Osteocyte (in vitro differentiated cells): Measurements from ENCODE around the gene NRXN3. TPM values are rescaled to one million over a fixed set of nuclear protein-coding genes. Genes with fewer than 3 reads are reported as not detected.

Source experiments
- DNase-seq: peaks from one replicate; pipeline ENCODE4 v3.0.0; 2021; ENCODE audit warnings: mixed read lengths; ENCODE audit not compliant: unreplicated experiment; ENCODE audit errors: extremely low spot score
- H3K27ac Mint-ChIP-seq: one replicate; pipeline ENCODE4 v1.8.0; 2021; ENCODE audit warnings: mild to moderate bottlenecking, mixed read lengths; ENCODE audit not compliant: unreplicated experiment
- H3K27me3 Mint-ChIP-seq: one replicate; pipeline ENCODE4 v1.8.0; 2021; ENCODE audit warnings: mixed read lengths; ENCODE audit not compliant: unreplicated experiment
- H3K36me3 Mint-ChIP-seq: one replicate; pipeline ENCODE4 v1.8.0; 2021; ENCODE audit warnings: mixed read lengths; ENCODE audit not compliant: unreplicated experiment
- H3K4me1 Mint-ChIP-seq: one replicate; pipeline ENCODE4 v1.8.0; 2021; ENCODE audit warnings: mixed read lengths; ENCODE audit not compliant: unreplicated experiment
- H3K4me3 Mint-ChIP-seq: one replicate; pipeline ENCODE4 v1.8.0; 2021; ENCODE audit warnings: mild to moderate bottlenecking, moderate library complexity, mixed read lengths; ENCODE audit not compliant: unreplicated experiment
- H3K9me3 Mint-ChIP-seq: one replicate; pipeline ENCODE4 v1.8.0; 2021; ENCODE audit warnings: mixed read lengths; ENCODE audit not compliant: unreplicated experiment
- total RNA-seq: library from RNA; stranded (reverse); gene quantifications from 2 replicates; pipeline ENCODE4 v1.2.1, GENCODE V29; 2021
- TF ChIP-seq, protein P1 (sequence below): fragments of 200-600 bp; sonication (generic); IDR thresholded peaks from 2 replicates; pipeline ENCODE4 v1.5.0; 2021; ENCODE audit warnings: antibody characterized with exemption, mild to moderate bottlenecking, moderate library complexity

The NRXN3 gene
- total RNA-seq, 1 donor from 2014 or later: 26.5 TPM

DNA sequence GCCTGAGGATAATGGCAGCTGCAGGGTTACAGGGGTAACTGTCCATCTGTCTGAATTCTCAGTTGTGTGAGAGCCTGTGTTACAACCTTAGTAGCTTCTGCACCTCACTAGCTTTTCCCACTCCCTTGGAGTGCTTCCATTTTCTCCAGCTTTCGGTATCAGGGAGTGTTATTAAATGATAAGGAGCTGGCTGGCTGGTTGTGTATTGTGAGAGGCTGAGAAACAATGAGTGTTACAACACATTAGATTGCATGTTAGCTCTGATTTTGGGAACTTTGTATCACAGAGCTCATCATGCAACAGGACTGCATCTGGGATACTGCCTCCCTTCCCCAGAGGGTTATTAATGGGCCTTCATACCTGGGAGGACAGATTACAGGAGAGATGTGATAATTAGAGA lies 1317.5 kb downstream of the NRXN3 start:
- no peaks in the 10 kb centered on the region for H3K27me3 Mint-ChIP-seq
- TF ChIP-seq, protein P1, sequence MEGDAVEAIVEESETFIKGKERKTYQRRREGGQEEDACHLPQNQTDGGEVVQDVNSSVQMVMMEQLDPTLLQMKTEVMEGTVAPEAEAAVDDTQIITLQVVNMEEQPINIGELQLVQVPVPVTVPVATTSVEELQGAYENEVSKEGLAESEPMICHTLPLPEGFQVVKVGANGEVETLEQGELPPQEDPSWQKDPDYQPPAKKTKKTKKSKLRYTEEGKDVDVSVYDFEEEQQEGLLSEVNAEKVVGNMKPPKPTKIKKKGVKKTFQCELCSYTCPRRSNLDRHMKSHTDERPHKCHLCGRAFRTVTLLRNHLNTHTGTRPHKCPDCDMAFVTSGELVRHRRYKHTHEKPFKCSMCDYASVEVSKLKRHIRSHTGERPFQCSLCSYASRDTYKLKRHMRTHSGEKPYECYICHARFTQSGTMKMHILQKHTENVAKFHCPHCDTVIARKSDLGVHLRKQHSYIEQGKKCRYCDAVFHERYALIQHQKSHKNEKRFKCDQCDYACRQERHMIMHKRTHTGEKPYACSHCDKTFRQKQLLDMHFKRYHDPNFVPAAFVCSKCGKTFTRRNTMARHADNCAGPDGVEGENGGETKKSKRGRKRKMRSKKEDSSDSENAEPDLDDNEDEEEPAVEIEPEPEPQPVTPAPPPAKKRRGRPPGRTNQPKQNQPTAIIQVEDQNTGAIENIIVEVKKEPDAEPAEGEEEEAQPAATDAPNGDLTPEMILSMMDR: no peak
- peaks cover 3% of the 10 kb centered on the region for H3K9me3 Mint-ChIP-seq
- no peaks in the 10 kb centered on the region for H3K36me3 Mint-ChIP-seq
- H3K4me3 Mint-ChIP-seq: no peak overlapping the region
- no peak for DNase-seq
- peaks cover 11% of the 10 kb centered on the region for H3K4me1 Mint-ChIP-seq
- H3K27ac Mint-ChIP-seq: no peak overlapping the region

DNA sequence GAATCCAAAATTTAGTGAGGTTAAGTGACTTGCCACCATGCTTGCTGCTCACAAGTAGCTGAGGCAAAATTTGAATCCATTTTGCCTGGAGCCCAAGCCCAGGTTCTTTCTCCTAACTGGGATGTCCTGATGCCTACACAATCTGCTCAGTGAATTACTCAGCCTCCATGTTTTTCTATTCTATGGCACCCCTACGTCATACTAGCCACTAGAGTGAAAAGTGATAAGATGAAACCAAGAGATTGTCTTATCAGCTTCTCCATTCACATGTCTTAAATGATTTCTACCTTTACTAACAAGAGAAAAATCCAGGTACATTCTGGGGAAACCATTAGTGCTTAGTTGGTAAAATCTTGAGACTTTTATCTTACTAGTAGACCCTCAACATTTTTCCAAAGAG lies 1321.0 kb downstream of the NRXN3 start:
- Mint-ChIP-seq H3K36me3 (no peaks in the 10 kb centered on the region), H3K4me3 (no peak overlapping the region), H3K4me1 (peaks cover under 1% of the 10 kb centered on the region), H3K27me3 (no peaks in the 10 kb centered on the region), H3K9me3 (peaks cover 3% of the 10 kb centered on the region), H3K27ac (no peak overlapping the region)
- TF ChIP-seq, protein P1: no peak
- DNase-seq: no peak

DNA sequence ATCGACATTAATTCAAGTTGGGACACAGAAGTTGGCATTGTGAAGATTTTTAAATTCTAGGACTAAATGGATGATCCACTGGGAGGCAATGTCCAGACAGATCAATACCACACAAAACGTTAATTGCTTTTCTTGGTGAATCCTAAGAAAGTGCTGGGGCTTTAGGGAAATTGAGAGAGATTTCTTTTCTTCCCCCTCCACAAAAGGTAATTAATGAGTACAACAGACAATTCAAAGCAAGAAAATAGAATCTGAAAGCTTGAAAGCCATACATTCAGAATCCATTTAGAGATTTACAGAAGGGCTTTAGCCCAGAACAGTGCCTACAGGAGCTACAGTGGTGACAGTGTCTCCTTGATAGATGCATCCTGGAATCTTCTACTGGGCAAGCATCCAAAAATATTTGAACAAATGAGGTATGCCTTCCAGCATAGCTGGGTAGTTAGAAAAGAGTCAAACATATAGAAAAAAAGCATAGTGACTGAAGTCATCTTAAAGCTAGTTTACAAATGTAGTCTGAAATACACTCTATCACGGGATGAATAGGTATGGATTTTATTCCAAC lies 1323.0 kb downstream of the NRXN3 start:
- TF ChIP-seq, protein P1: no peak
- no peak for DNase-seq
- Mint-ChIP-seq H3K4me3 (no peak overlapping the region), H3K36me3 (no peaks in the 10 kb centered on the region), H3K9me3 (peaks cover 3% of the 10 kb centered on the region), H3K27me3 (no peaks in the 10 kb centered on the region), H3K4me1 (peaks cover 5% of the 10 kb centered on the region), H3K27ac (no peak overlapping the region)

DNA sequence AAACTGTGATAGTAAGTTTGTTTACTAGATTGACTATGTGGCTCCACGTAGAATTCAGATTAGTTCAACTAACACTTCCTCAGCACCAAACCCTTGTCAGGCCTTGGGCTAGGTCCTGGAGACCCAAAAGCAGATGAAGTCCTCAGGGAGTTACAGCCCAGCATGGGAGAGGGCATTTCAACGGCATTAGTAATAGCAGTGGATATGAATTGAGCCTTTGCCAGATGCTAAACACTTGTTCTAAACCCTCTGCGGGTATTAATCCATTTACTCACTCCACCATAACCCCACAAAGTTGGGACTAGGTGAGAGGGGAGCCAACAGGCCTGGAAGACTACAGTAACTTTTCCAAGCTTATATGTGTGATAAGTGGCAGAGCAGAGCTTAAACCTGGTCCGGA lies 1326.5 kb downstream of the NRXN3 start:
- H3K27me3 Mint-ChIP-seq: no peaks in the 10 kb centered on the region
- no peak overlapping the region for H3K27ac Mint-ChIP-seq
- peaks cover 5% of the 10 kb centered on the region for H3K4me1 Mint-ChIP-seq
- no peak overlapping the region for H3K4me3 Mint-ChIP-seq
- DNase-seq: no peak
- TF ChIP-seq, protein P1: no peak
- no peaks in the 10 kb centered on the region for H3K36me3 Mint-ChIP-seq
- no peaks in the 10 kb centered on the region for H3K9me3 Mint-ChIP-seq

DNA sequence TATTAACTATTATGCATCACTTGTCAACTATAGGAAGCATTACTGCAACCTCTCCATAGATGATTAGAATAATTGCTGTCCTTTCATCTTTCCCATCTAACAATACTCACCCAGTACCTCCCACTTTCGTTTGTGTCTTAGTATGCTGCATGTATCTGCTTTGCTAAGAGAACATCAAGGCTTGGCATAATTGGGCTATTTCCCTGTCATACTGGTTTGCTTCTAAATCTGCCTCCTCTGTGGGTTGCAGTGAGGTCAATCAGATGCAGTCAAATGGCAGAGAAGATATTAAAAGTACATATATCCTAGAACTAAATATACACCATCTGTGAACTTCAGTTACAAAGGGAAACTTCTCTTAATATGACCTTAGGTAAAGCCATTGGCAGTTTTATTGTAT lies 1330.3 kb downstream of the NRXN3 start:
- TF ChIP-seq, protein P1: no peak
- peaks cover 5% of the 10 kb centered on the region for H3K4me1 Mint-ChIP-seq
- no peak for DNase-seq
- H3K27ac Mint-ChIP-seq: no peak overlapping the region
- no peaks in the 10 kb centered on the region for H3K27me3 Mint-ChIP-seq
- no peaks in the 10 kb centered on the region for H3K36me3 Mint-ChIP-seq
- H3K4me3 Mint-ChIP-seq: no peak overlapping the region
- no peaks in the 10 kb centered on the region for H3K9me3 Mint-ChIP-seq
